Measurements from ENCODE around the gene XKRX. TPM values are rescaled to one million over a fixed set of nuclear protein-coding genes. Genes with fewer than 3 reads are reported as not detected.

Gene XKRX
- 0.32 TPM in 1 of 2 replicates, not detected in the other for total RNA-seq

DNA sequence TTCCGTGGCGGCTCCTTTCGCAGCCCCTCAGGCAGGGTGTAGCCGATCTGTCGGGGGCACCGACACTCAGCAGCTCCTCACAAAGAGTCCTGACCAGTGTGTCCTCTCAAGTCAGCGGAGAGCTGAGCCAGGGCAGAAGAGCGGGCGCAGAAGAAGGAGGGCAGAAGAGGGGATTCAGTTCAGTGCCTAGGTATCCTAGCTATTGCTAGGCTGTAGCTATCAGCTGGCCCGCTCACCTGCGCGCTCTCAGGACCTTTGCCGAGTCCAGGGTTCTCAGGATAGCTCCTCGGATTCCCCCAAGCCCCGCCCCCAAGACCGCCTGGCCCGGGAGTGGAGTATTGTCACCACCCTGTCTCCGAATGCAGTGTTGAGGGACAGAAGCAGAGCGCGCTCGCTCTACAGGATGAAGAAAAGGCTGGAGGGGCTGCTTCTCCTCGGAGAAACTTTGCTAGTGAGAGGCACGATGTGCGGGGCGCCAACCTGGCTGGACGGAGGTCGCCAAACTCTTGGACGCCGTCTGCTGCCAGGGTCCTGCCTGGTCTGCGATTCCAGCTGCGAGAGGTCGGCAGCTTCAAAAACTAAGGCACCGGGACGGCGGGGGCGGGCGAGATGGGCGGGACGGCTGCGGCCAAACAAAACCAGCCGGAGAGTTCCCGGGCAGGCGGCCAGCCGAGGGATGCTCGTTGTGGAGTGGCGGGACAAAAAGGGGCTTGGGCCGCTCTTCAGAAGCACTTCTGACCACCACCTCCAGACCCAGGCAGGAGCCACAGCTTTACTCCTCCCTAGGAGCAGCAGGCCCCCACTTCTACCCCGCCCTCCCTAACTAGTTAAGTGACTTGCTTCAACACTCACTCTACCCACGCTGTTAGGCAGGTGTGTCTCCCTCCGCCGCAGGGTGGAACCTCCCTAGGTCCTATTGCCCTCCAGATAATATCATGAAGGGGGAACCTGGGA is at the start of gene XKRX:
Gene XKRX, minus strand, starts transcription at position 258 of the 954 bp plus-strand sequence. CDS start 613 bp downstream, outside the sequence.

DNA sequence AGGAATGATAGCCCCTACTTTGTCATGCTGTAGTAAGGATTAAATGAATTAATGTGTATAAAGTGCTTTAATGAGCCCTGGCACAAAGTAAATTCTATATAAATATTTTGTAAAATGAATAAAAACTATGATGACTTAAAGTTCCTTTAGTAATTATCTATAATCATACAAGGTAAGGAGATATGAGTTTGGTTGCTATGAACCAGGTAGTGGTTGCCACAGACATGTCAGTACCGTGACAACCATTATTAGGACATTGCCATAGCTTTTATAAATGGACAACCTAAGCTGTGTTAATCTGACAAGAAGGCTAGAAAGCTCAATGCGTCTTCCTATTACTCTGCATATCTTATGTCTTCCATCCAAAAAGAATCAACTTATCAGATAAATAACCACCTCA is 40.7 kb upstream of the XKRX start, which contains the start of gene ARL13A:
Gene ARL13A, plus strand, starts transcription at position 301 of the 400 bp plus-strand sequence. CDS start 3,982 bp downstream, outside the sequence.

DNA sequence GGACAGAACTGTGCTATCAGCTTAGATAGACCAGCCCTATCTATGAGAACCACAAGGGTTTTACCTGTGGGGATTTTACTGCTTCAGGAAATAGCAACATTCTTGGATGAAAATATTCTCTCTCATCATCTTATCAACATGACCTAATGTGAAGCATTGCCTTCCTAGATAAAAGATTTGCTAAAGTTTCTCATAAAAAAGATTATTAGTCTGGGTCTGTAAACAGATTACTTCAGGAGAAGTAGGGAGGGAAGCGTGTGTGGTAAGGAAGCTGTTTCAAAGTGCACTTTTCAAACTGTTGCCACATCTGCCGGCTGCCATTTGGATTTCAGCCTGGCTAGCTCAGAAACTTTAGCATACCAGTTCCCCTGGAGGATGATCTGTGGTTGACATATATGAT is 54.4 kb downstream of the XKRX start, which contains the start of gene NOX1:
Gene NOX1, minus strand, starts transcription at position 35 of the 400 bp plus-strand sequence. CDS start 220 bp downstream, outside the sequence.

Other genes starting within 250 kb of the XKRX start
- 3.1 and 6.0 TPM in 2 replicates for gene SYTL4, start 196.8 kb downstream of the XKRX start, total RNA-seq
- gene CSTF2, start 108.5 kb downstream of the XKRX start, total RNA-seq, result 9.6 and 13.6 TPM in 2 replicates
- not detected in 2 replicates for gene NOX1, start 54.6 kb downstream of the XKRX start, total RNA-seq
- not detected in 2 replicates for gene ARL13A, start 40.8 kb upstream of the XKRX start, total RNA-seq
- 5.2 and 8.7 TPM in 2 replicates for gene TRMT2B, start 123.2 kb upstream of the XKRX start, total RNA-seq
- 0.32 and 1.4 TPM in 2 replicates for gene TMEM35A, start 150.0 kb upstream of the XKRX start, total RNA-seq
- gene CENPI, start 169.3 kb upstream of the XKRX start, total RNA-seq, result 1.3 and 4.1 TPM in 2 replicates

All from cardiac atrium fibroblast (primary cell).